BLaER1 treated with 17β-estradiol and CSF1 and Interleukin-3, amounts not matched to agents 10 nM and 100 nM (cell line): ENCODE measurements around the gene GABPB1.

Experiments used
- H3K27ac ChIP-seq, 11 experiments: shearing (Covaris generic); formaldehyde crosslinking; 2 replicates each; pipeline ENCODE4 v1.8.1; 2022
- H3K27me3 ChIP-seq, 11 experiments: shearing (Covaris generic); formaldehyde crosslinking; 2 replicates each; pipeline ENCODE4 v1.8.1; 2022
- H3K36me3 ChIP-seq, 11 experiments: shearing (Covaris generic); formaldehyde crosslinking; 2 replicates each; pipeline ENCODE4 v1.8.1; 2022
- H3K4me1 ChIP-seq, 10 experiments: shearing (Covaris generic); formaldehyde crosslinking; 2 replicates each; pipeline ENCODE4 v1.8.1; 2022
- H3K4me2 ChIP-seq, 11 experiments: shearing (Covaris generic); formaldehyde crosslinking; 2 replicates each; pipeline ENCODE4 v1.8.1; 2022
- H3K4me3 ChIP-seq, 10 experiments: shearing (Covaris generic); formaldehyde crosslinking; 2 replicates each; pipeline ENCODE4 v1.8.1; 2022
- H3K9ac ChIP-seq, 11 experiments: shearing (Covaris generic); formaldehyde crosslinking; 2 replicates each; pipeline ENCODE4 v1.8.1; 2022
- H3K9me3 ChIP-seq, 11 experiments: shearing (Covaris generic); formaldehyde crosslinking; replicated peaks in 1 of 11; 2 replicates each; pipeline ENCODE4 v1.8.1; 2022
- H4K20me1 ChIP-seq, 11 experiments: shearing (Covaris generic); formaldehyde crosslinking; 2 replicates each; pipeline ENCODE4 v1.8.1; 2022
- Cebpa-rat ChIP-seq, 11 experiments: shearing (Covaris generic); IDR thresholded peaks; 2 replicates each; pipeline ENCODE4 v1.8.1; 2022

Gene GABPB1

DNA sequence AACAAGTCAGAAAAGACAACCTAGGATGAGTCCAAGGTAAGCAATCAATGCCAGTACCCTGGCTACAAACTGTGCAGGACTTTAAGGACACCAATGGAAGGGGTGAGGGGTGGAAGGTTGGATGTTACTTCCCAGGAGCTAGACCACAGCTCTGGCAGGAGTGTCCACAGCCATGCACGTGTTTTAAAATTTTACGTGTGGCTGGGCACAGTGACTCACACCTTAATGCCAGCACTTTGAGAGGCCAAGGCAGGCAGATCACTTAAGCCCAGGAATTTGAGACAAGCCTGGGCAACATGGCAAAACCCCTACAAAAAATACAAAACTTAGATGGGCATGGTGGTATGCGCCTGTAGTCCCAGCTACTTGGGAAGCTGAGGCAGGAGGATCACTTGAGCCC is 74.7 kb downstream of the GABPB1 start:
- H3K27me3 ChIP-seq = no peaks in the 10 kb centered on the region
- no peak for TF ChIP-seq Cebpa-rat (IDR thresholded peaks at IDR 0.05)
- H3K4me2 ChIP-seq = no peak overlapping the region
- no peak overlapping the region for H3K9ac ChIP-seq
- H3K4me1 ChIP-seq = peaks cover 0 to 19% (median 0%) of the 10 kb centered on the region in 10 experiments; a peak in 5 of 20 replicates
- no peaks in the 10 kb centered on the region for H3K9me3 ChIP-seq
- no peak overlapping the region for H3K27ac ChIP-seq
- no peak overlapping the region for H3K4me3 ChIP-seq
- H3K36me3 ChIP-seq = peaks cover 18 to 86% (median 46%) of the 10 kb centered on the region in 11 experiments
- H4K20me1 ChIP-seq = no peaks in the 10 kb centered on the region; a peak in 1 of 22 replicates

DNA sequence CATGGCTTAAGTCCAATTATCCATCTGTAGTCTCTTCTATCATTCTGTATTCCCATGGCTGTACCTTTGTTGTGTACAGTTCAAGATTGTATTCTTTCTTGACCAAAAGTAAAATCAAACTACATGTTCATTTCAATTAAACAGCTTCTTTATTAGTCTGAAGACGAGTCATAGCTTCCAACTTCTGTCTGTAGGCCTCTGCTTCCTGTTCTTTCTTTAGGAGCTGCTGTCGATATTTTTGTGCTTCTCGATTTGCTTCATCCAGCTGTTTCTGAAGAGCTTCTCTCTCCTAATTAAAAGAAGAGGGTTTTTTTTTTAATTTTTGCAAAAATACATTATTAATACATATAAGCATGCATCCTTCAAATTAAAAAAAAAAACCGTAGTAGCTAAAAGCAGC is 76.5 kb downstream of the GABPB1 start:
- 0 out of 22 replicates have a peak overlapping the region, but pooled peaks of 1 of the 11 experiments have one; percentile 17 for H3K27ac ChIP-seq
- TF ChIP-seq Cebpa-rat (IDR thresholded peaks at IDR 0.05) = no peak
- H3K4me3 ChIP-seq = no peak overlapping the region
- no peaks in the 10 kb centered on the region for H3K9me3 ChIP-seq
- peaks cover 5 to 68% (median 31%) of the 10 kb centered on the region in 11 experiments; a peak in 21 of 22 replicates for H3K36me3 ChIP-seq
- H3K4me2 ChIP-seq = peak overlapping the region in 1 of 11 experiments; percentile 13; a peak in 2 of 22 replicates
- H4K20me1 ChIP-seq = no peaks in the 10 kb centered on the region; a peak in 1 of 22 replicates
- peaks cover 0 to 19% (median 0%) of the 10 kb centered on the region in 10 experiments; a peak in 5 of 20 replicates for H3K4me1 ChIP-seq
- no peaks in the 10 kb centered on the region for H3K27me3 ChIP-seq
- H3K9ac ChIP-seq = no peak overlapping the region

DNA sequence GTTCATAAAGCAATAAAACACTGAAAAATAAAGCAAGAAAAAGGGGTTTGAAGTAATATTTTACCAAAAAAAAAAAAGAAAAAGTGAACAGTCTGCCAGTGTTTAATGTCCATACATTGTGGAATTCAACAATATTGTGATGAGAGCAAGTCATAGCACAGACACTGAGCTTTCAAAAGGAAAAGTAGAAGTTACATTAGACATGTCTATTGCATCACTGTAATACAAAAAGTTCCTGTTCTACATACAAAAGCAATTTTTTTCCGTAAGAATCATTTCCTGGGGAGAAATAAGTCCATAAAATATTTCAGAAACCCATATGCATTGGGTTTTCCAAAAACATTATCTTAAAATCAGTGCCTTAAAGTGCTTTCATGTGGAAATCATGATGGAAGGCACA is 77.6 kb downstream of the GABPB1 start:
- Histone ChIP-seq H3K9me3 (no peaks in the 10 kb centered on the region), H3K4me3 (no peak overlapping the region), H3K4me1 (peaks cover 0 to 19% (median 0%) of the 10 kb centered on the region in 10 experiments; a peak in 5 of 20 replicates), H3K27me3 (no peaks in the 10 kb centered on the region), H3K4me2 (peak overlapping the region in 2 of 11 experiments; percentile 13 to 16; a peak in 3 of 22 replicates), H4K20me1 (no peaks in the 10 kb centered on the region; a peak in 1 of 22 replicates), H3K36me3 (peaks cover 4 to 57% (median 28%) of the 10 kb centered on the region in 11 experiments; a peak in 20 of 22 replicates), H3K9ac (no peak overlapping the region), H3K27ac (no peak overlapping the region)
- no peak for TF ChIP-seq Cebpa-rat (IDR thresholded peaks at IDR 0.05)

DNA sequence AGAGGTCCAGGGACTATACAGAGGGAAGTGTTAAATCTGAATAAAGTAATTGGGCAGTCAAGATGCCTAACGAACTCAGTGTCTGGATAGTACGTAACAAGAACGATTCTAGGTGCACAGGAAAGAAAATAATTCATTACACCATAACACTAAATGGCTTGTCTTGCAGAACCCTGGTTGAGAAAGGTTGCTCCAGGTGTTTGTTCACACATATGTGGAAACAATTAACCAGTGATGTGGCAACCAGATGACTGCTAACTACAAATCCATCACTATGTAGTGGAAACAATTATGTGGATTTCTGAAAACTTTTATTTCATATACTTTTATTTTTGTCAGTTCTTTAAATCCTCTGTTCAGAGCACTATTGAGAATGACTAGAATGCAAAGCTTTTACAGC is 79.1 kb downstream of the GABPB1 start:
- H3K27ac ChIP-seq = no peak overlapping the region
- H3K9me3 ChIP-seq = no peaks in the 10 kb centered on the region
- no peak overlapping the region for H3K4me2 ChIP-seq
- no peak for TF ChIP-seq Cebpa-rat (IDR thresholded peaks at IDR 0.05)
- H3K4me1 ChIP-seq = peaks cover 0 to 19% (median 0%) of the 10 kb centered on the region in 10 experiments; a peak in 5 of 20 replicates
- no peaks in the 10 kb centered on the region for H4K20me1 ChIP-seq
- H3K9ac ChIP-seq = no peak overlapping the region
- H3K36me3 ChIP-seq = peaks cover 4 to 43% (median 18%) of the 10 kb centered on the region in 11 experiments; a peak in 19 of 22 replicates
- H3K27me3 ChIP-seq = no peaks in the 10 kb centered on the region
- no peak overlapping the region for H3K4me3 ChIP-seq

DNA sequence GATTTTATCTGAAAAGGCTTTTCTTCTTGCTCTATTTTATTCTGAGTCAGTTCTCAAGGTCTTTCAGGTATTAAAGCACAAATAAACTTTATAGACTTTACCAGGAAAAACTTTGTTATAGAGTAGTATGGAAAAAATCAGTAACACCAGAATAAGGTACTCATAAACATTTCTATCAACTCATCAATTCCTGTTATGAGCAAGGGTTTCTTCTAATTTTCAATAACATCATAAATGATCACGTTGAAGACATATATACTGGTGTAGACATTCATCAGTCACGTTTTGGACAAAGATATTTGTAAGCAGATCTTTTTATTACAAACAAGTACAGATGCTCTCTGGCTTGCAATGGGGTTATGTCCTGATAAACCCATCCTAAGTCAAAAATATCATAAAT is 79.9 kb downstream of the GABPB1 start:
- Histone ChIP-seq H3K36me3 (peaks cover 2 to 35% (median 14%) of the 10 kb centered on the region in 11 experiments; a peak in 19 of 22 replicates), H3K4me1 (peaks cover 0 to 19% (median 0%) of the 10 kb centered on the region in 10 experiments; a peak in 5 of 20 replicates), H3K27ac (no peak overlapping the region), H3K27me3 (no peaks in the 10 kb centered on the region), H3K4me3 (no peak overlapping the region), H3K4me2 (no peak overlapping the region), H4K20me1 (no peaks in the 10 kb centered on the region), H3K9ac (no peak overlapping the region), H3K9me3 (no peaks in the 10 kb centered on the region)
- no peak for TF ChIP-seq Cebpa-rat (IDR thresholded peaks at IDR 0.05)

DNA sequence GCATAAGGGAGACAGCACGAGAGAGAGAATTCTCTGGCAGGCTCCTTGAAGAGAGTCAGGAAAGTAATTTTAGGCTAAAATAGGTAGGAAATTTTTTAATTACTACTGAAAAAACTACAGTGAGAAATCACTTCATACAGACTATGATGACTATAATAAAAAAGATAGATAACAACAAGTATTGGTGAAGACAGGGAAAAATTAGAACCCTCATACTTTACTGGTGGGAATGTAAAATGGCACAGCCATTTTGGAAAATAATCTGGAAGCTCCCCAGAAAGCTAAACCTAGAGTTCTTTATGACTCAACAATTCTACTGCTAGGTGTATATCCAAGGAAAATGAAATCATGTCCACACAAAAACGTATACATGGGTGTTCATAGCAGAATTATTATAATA is 87.4 kb downstream of the GABPB1 start:
- Histone ChIP-seq H3K4me1 (peaks cover 5 to 7% (median 6%) of the 10 kb centered on the region in 10 experiments), H3K27me3 (no peaks in the 10 kb centered on the region), H3K9ac (no peak overlapping the region), H3K4me3 (no peak overlapping the region), H3K9me3 (peaks cover 0 to 18% (median 9%) of the 10 kb centered on the region in 11 experiments; a peak in 11 of 22 replicates), H3K27ac (no peak overlapping the region), H3K36me3 (no peaks in the 10 kb centered on the region), H3K4me2 (no peak overlapping the region), H4K20me1 (no peaks in the 10 kb centered on the region)
- no peak for TF ChIP-seq Cebpa-rat (IDR thresholded peaks at IDR 0.05)

DNA sequence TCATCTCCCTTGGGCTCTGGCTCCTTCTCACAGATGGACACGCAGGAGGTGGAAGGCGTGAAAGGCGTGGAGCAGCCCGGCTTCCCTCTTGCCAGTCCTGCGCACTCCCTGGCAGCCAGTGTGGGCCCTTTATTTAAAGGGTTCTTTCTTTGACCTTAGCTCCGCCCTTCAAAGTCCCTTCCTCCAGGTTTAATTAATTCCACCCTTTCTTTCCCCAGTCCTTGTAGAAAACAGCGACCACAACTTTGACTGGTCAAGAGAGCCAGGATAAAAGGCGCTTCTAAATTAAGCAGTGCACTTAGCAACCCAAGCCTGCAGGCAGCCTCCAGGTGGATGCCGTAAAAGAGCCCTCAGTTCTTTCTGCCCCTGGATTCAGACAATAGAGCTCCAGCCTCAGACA is 89.4 kb downstream of the GABPB1 start, which contains the start of gene HDC:
Gene HDC (minus strand): TSS at position 107 of the 400 bp plus-strand sequence. CDS start 103 bp downstream, at position 4.
- Histone ChIP-seq H3K9me3 (peaks cover 0 to 18% (median 9%) of the 10 kb centered on the region in 11 experiments; a peak in 11 of 22 replicates), H3K36me3 (no peaks in the 10 kb centered on the region), H4K20me1 (no peaks in the 10 kb centered on the region), H3K4me3 (no peak within 1 kb of the TSS), H3K27ac (no peak within 1 kb of the TSS), H3K27me3 (no peaks in the 10 kb centered on the region), H3K9ac (no peak within 1 kb of the TSS), H3K4me1 (peaks cover 13 to 21% (median 18%) of the 10 kb centered on the region in 10 experiments), H3K4me2 (no peak within 1 kb of the TSS)
- TF ChIP-seq Cebpa-rat (IDR thresholded peaks at IDR 0.05) = no peak

DNA sequence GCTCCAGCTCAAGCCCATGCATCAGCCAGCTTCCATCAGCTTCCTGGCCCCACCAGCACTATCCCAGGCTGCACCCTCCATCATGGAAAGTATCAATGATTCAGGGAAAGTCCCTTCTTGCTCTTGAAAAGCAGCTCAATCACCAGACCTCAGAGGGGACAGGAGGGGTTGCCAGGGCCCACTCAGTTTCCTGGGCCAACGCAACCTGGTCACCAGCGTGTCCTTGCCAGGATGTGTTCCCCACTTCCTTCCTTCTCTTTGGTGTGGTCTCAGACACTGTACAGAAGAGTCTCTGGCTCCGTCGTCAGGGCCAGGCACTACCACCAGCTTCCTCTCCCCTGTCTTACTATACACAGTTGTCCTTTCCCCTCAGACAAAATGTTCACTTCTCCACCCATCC is 92.5 kb downstream of the GABPB1 start:
- Histone ChIP-seq H3K4me1 (peaks cover 13 to 41% (median 27%) of the 10 kb centered on the region in 10 experiments), H3K4me3 (no peak overlapping the region), H3K27ac (peak overlapping the region in 8 of 11 experiments; percentile 13 to 59 (median 43); a peak in 10 of 22 replicates), H3K9ac (no peak overlapping the region; a peak in 2 of 22 replicates), H3K36me3 (no peaks in the 10 kb centered on the region), H3K4me2 (peak overlapping the region; percentile 49 to 83 (median 65)), H4K20me1 (no peaks in the 10 kb centered on the region), H3K27me3 (no peaks in the 10 kb centered on the region), H3K9me3 (peaks cover 0 to 10% (median 6%) of the 10 kb centered on the region in 11 experiments; a peak in 11 of 22 replicates)
- no peak for TF ChIP-seq Cebpa-rat (IDR thresholded peaks at IDR 0.05)

DNA sequence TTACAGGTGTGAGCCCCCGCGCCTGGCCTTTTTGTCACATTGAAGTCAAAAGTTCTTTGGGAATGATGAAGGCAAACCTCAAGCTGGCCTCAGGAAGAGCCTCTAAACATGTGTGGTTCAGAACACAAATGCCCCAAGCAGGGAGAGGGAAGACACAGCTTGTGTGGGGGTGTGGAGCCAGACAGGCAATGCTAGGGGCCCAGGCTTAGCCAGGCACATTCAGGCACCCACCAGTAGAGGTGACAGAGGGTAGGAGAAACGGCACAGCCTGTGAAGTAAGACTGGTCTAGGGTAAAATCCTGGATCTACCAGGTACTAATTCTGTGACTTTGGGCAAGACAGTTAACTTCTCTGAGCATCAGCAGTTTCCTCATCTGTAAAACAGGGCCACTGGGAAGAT is 93.0 kb downstream of the GABPB1 start:
- TF ChIP-seq Cebpa-rat (IDR thresholded peaks at IDR 0.05) = no peak
- H4K20me1 ChIP-seq = no peaks in the 10 kb centered on the region
- peaks cover 0 to 5% (median under 1%) of the 10 kb centered on the region in 11 experiments; a peak in 5 of 22 replicates for H3K9me3 ChIP-seq
- peak overlapping the region; percentile 49 to 83 (median 65) for H3K4me2 ChIP-seq
- H3K4me3 ChIP-seq = no peak overlapping the region
- peaks cover 13 to 46% (median 28%) of the 10 kb centered on the region in 10 experiments for H3K4me1 ChIP-seq
- no peaks in the 10 kb centered on the region for H3K27me3 ChIP-seq
- peak overlapping the region in 7 of 11 experiments; percentile 30 to 59 (median 43); a peak in 10 of 22 replicates for H3K27ac ChIP-seq
- no peak overlapping the region; a peak in 1 of 22 replicates for H3K9ac ChIP-seq
- H3K36me3 ChIP-seq = no peaks in the 10 kb centered on the region
